ENCODE measurements around the gene LNPEP.

GRCh38 chr5:97044052-97044451 is 108.2 kb downstream of the LNPEP start:
- TF ChIP-seq, protein P1, sequence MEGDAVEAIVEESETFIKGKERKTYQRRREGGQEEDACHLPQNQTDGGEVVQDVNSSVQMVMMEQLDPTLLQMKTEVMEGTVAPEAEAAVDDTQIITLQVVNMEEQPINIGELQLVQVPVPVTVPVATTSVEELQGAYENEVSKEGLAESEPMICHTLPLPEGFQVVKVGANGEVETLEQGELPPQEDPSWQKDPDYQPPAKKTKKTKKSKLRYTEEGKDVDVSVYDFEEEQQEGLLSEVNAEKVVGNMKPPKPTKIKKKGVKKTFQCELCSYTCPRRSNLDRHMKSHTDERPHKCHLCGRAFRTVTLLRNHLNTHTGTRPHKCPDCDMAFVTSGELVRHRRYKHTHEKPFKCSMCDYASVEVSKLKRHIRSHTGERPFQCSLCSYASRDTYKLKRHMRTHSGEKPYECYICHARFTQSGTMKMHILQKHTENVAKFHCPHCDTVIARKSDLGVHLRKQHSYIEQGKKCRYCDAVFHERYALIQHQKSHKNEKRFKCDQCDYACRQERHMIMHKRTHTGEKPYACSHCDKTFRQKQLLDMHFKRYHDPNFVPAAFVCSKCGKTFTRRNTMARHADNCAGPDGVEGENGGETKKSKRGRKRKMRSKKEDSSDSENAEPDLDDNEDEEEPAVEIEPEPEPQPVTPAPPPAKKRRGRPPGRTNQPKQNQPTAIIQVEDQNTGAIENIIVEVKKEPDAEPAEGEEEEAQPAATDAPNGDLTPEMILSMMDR (conservative IDR thresholded peaks at IDR 0.05; ENCODE audit: low read depth, low read length), result peak; percentile 35
- TF ChIP-seq RAD21 (IDR thresholded peaks at IDR 0.05; ENCODE audit: low read length) (no peak; the same call in 1 of the 2 replicates), FOS (IDR thresholded peaks at IDR 0.05; ENCODE audit: low read depth, low read length) (no peak), POLR2A (IDR thresholded peaks at IDR 0.05; ENCODE audit: low read depth, low read length) (no peak), CEBPB (IDR thresholded peaks at IDR 0.05; ENCODE audit: low read depth, low read length) (no peak), SMC3 (IDR thresholded peaks at IDR 0.05; ENCODE audit: low read depth, low read length) (no peak), RCOR1 (IDR thresholded peaks at IDR 0.05; ENCODE audit: insufficient replicate concordance, low read length) (no peak), RFX5 (IDR thresholded peaks at IDR 0.05; ENCODE audit: low read depth, low read length) (no peak)
- TF ChIP-seq, protein P2, sequence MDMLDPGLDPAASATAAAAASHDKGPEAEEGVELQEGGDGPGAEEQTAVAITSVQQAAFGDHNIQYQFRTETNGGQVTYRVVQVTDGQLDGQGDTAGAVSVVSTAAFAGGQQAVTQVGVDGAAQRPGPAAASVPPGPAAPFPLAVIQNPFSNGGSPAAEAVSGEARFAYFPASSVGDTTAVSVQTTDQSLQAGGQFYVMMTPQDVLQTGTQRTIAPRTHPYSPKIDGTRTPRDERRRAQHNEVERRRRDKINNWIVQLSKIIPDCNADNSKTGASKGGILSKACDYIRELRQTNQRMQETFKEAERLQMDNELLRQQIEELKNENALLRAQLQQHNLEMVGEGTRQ (IDR thresholded peaks at IDR 0.05; ENCODE audit: low read depth, low read length), result no peak
- TF ChIP-seq, protein P3, sequence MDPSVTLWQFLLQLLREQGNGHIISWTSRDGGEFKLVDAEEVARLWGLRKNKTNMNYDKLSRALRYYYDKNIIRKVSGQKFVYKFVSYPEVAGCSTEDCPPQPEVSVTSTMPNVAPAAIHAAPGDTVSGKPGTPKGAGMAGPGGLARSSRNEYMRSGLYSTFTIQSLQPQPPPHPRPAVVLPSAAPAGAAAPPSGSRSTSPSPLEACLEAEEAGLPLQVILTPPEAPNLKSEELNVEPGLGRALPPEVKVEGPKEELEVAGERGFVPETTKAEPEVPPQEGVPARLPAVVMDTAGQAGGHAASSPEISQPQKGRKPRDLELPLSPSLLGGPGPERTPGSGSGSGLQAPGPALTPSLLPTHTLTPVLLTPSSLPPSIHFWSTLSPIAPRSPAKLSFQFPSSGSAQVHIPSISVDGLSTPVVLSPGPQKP (IDR thresholded peaks at IDR 0.05; ENCODE audit: borderline replicate concordance, low read depth, low read length), result no peak
